Upper lobe of left lung (tissue), 6 donors: Measurements from ENCODE around the gene ADGRD1. TPM values are rescaled to one million over a fixed set of nuclear protein-coding genes. Genes with fewer than 3 reads are reported as not detected.
A peak's percentile ranks its signal among the peaks of the same experiment; 100 is the strongest.

ENCODE experiments used
- ATAC-seq, 2 donors: fragments of 200-7000 bp; cut with Tn5 transposase; one replicate each; pipeline ENCODE4 v1.9.1; 2022; ENCODE audit warnings: mild to moderate bottlenecking in 2 of 2, moderate library complexity in 2 of 2; ENCODE audit not compliant: low FRiP score in 2 of 2
- DNase-seq, 2 donors: peaks; one replicate each; pipeline ENCODE4 v3.0.0-alpha.2; 2019 to 2020
- H3K27ac ChIP-seq, 4 donors: fragments of 200-600 bp; sonication (generic); one replicate each; pipeline ENCODE4 v1.5.1; 2016 to 2019
- H3K27me3 ChIP-seq, 4 donors: fragments of 200-600 bp; sonication (generic); one replicate each; pipeline ENCODE4 v1.5.1; 2017 to 2019
- H3K36me3 ChIP-seq, 4 donors: fragments of 200-600 bp; sonication (generic); one replicate each; pipeline ENCODE4 v1.5.1; 2016 to 2019
- H3K4me1 ChIP-seq, 4 donors: fragments of 200-600 bp; sonication (generic); one replicate each; pipeline ENCODE4 v1.5.1; 2018 to 2019
- H3K4me3 ChIP-seq, 4 donors: fragments of 200-600 bp; sonication (generic); one replicate each; pipeline ENCODE4 v1.5.1; 2017 to 2019; ENCODE audit warnings: mild to moderate bottlenecking in 2 of 4, moderate library complexity in 1 of 4
- H3K9me3 ChIP-seq, 4 donors: fragments of 200-600 bp; sonication (generic); one replicate each; pipeline ENCODE4 v1.5.1; 2018 to 2019
- EP300 ChIP-seq, 4 donors: sonication (generic); formaldehyde crosslinking; IDR thresholded peaks; one replicate each; pipeline ENCODE4 v1.5.1; 2017; ENCODE audit warnings: antibody characterized with exemption in 4 of 4, control low read depth in 2 of 4
- POLR2A ChIP-seq, 4 donors: fragments of 450-650 bp; IDR thresholded peaks; one replicate each; pipeline ENCODE4 v1.5.1; 2016 to 2017; ENCODE audit warnings: antibody characterized with exemption in 4 of 4, mild to moderate bottlenecking in 2 of 4
- POLR2AphosphoS5 ChIP-seq, 2 donors: sonication (generic); formaldehyde crosslinking; IDR thresholded peaks; one replicate each; pipeline ENCODE4 v1.5.1; 2017; ENCODE audit warnings: antibody characterized with exemption in 2 of 2
- WGBS, 2 donors: methylation state at CpG; one replicate each; pipeline ENCODE4 v1.1.5; 2017 to 2018; 5-methylcytosine and 5-hydroxymethylcytosine counted together
- total RNA-seq, 6 donors: library from RNA; depleted of rRNA in 4 of 6; stranded (reverse); fragments of >200 nt in 4 of 6; gene quantifications; one replicate each; pipeline versions ENCODE4 v1.1.0 to v1.2.1, GENCODE V29; 2016 to 2021
- TF ChIP-seq, protein P1 (sequence below), 6 experiments: fragments of 450-650 bp in 4 of 6; fragments of 200-600 bp in 2 of 6; sonication (generic) in 2 of 6; IDR thresholded peaks; one replicate each; pipeline ENCODE4 v1.5.1; 2016 to 2019; ENCODE audit warnings: antibody characterized with exemption in 6 of 6
- donor health status: DM: no; HTN: no; CAD: no; lungs with moderate emphysema.
- donor health status: DM: no; HTN: yes; CAD: no; lungs with severe emphysema.

The ADGRD1 gene
- total RNA-seq, 6 donors from 2014 or later, result 84.2 to 124 (median 94.7) TPM

DNA sequence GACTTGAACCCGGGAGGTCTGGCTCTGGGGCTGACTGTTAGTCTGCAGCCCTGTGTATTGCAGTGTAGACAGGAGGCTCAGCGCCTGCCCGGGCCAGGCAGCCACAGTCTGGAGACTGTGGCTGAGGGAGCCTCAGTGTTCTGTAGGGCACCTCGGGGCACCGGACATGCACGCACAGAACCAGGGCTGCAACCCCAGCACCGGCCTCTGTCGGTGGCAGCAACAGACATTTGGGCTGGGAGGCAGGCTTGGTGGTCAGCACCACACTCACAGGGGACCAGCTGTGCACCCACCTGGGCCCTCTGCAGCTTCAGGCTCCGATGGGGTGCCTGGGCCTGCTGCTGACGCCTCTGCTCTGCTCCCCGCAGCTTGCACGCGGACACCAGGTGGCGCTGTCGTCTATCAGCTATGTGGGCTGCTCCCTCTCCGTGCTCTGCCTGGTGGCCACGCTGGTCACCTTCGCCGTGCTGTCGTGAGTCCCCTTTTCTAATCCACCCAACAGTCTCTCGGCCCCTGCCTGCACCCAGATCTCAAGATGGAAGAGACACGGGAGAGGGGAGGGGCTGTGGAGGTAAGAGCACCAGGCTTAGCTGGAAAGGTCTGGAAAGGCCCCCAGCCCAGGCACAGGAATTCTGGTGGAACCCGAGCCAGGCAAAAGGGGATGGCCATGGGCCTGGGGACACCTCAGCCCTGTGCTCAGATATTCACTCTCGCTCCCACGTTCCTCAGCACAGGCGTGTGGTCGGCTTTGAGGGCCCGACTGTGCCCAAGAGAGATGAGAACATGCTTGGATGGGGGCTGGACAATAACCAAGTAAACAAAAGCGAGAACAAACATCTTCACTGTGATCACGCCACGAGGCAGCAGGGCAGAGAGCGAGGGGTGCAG lies 151.0 kb downstream of the ADGRD1 start:
- 35 to 37% methylated on average over 16 to 29 of the region's 32 CpGs for WGBS, 2 donors
- Histone ChIP-seq H3K27ac (peak overlapping the region in 1 of 4 donors; percentile 3), H3K9me3 (no peaks in the 10 kb centered on the region), H3K27me3 (no peaks in the 10 kb centered on the region), H3K4me1 (peaks cover 7 to 14% (median 10%) of the 10 kb centered on the region in 4 donors), H3K36me3 (peaks cover 0 to 7% (median 5%) of the 10 kb centered on the region in 4 donors), H3K4me3 (no peak overlapping the region)
- peak; percentile 71 to 87 for ATAC-seq
- TF ChIP-seq EP300 (IDR thresholded peaks at IDR 0.05) (no peak), POLR2A (IDR thresholded peaks at IDR 0.05) (no peak), POLR2AphosphoS5 (IDR thresholded peaks at IDR 0.05) (no peak)
- TF ChIP-seq, protein P1, sequence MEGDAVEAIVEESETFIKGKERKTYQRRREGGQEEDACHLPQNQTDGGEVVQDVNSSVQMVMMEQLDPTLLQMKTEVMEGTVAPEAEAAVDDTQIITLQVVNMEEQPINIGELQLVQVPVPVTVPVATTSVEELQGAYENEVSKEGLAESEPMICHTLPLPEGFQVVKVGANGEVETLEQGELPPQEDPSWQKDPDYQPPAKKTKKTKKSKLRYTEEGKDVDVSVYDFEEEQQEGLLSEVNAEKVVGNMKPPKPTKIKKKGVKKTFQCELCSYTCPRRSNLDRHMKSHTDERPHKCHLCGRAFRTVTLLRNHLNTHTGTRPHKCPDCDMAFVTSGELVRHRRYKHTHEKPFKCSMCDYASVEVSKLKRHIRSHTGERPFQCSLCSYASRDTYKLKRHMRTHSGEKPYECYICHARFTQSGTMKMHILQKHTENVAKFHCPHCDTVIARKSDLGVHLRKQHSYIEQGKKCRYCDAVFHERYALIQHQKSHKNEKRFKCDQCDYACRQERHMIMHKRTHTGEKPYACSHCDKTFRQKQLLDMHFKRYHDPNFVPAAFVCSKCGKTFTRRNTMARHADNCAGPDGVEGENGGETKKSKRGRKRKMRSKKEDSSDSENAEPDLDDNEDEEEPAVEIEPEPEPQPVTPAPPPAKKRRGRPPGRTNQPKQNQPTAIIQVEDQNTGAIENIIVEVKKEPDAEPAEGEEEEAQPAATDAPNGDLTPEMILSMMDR (IDR thresholded peaks at IDR 0.05), result peak; percentile 78 to 95 (median 92)
- peak; percentile 75 to 94 for DNase-seq

DNA sequence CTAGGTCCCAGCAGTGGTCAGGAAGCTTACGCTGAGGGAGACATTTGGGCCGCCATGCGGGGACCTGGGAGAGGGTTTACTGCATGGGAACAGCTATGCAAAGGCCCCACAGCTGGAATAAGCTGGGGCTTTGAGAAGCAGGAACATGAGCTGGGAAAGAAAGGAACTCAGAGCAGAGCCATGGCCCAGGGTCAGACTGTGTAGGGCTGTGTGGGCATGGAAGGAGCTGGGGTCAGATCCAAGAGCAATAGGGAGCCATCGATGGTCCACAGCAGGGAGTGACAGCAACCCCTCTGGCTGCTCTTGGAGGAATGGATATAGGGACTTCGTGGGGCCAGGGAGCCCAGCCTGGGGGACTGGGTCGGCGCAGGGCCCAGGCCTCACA lies 151.6 kb downstream of the ADGRD1 start:
- ATAC-seq (no peak), DNase-seq (no peak)
- H3K36me3 ChIP-seq, result peaks cover 0 to 7% (median 5%) of the 10 kb centered on the region in 4 donors
- H3K4me3 ChIP-seq, result no peak overlapping the region
- TF ChIP-seq POLR2A (IDR thresholded peaks at IDR 0.05) (no peak), POLR2AphosphoS5 (IDR thresholded peaks at IDR 0.05) (no peak), EP300 (IDR thresholded peaks at IDR 0.05) (no peak)
- TF ChIP-seq, protein P1 (IDR thresholded peaks at IDR 0.05), result no peak
- peaks cover 7 to 14% (median 10%) of the 10 kb centered on the region in 4 donors for H3K4me1 ChIP-seq
- H3K27me3 ChIP-seq, result no peaks in the 10 kb centered on the region
- 93% methylated on average over 4 to 7 of the region's 7 CpGs for WGBS, 2 donors
- H3K27ac ChIP-seq, result no peak overlapping the region
- no peaks in the 10 kb centered on the region for H3K9me3 ChIP-seq

DNA sequence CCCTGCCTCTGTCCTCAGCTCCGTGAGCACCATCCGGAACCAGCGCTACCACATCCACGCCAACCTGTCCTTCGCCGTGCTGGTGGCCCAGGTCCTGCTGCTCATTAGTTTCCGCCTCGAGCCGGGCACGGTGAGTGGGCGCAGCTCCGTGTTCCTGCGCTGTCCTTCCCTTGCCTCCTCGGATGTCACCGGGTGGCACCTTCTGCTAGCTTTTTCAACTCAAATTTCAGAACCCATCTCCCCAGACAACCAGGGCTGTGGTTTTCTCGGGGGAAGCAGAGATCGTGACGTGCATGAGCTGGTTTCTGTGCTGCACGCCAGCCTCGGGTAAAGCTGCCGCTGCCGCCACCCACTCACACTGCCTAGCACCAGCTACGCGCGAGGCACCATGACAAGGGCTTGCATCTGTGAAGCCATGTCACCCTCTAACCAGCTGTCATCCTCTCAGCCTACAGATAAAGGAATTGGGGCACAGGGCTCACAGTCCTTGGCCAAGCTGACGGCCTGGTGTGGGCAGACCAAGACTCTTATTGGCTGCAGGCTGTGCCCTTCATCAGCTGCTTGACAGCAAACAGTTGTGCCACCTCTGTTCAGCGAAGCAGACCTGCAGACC lies 152.1 kb downstream of the ADGRD1 start:
- no peak overlapping the region for H3K4me3 ChIP-seq
- no peak overlapping the region for H3K27ac ChIP-seq
- peaks cover 7 to 14% (median 10%) of the 10 kb centered on the region in 4 donors for H3K4me1 ChIP-seq
- TF ChIP-seq, protein P1 (IDR thresholded peaks at IDR 0.05), result no peak
- TF ChIP-seq POLR2AphosphoS5 (IDR thresholded peaks at IDR 0.05) (no peak), EP300 (IDR thresholded peaks at IDR 0.05) (no peak), POLR2A (IDR thresholded peaks at IDR 0.05) (no peak)
- 86 to 91% methylated on average over 17 to 27 of the region's 27 CpGs for WGBS, 2 donors
- H3K9me3 ChIP-seq, result no peaks in the 10 kb centered on the region
- peaks cover 0 to 7% (median 5%) of the 10 kb centered on the region in 4 donors for H3K36me3 ChIP-seq
- no peak for ATAC-seq
- no peaks in the 10 kb centered on the region for H3K27me3 ChIP-seq
- peak; percentile 18 to 59 for DNase-seq

DNA sequence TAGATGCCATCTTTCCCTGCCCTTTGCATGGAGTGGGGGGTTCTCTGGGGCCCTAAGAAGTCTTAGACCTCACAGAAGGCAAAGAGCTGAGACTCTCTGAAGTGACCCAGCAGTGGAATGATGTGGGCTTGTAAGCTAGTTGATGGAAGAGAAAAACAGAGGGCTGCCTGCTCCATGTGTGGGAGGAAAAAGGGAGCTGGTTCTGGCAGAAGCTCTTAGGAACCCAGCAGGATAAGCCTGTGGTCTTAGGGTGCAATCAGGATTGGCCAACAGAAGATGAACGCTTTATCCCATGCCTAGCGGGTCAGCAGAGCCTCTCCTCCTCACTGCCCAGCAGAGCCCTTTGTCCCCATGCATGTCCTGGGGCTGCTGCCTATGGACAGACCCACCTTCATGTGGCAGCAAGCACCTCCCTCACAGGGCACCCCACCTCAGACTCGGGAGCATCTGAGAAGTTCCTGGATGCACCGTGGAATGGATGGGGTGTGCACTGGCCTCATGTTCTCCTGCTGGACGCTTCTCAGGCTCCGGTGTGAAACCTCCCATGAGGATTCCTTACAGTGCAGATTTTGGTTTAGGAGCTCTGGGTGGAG lies 152.7 kb downstream of the ADGRD1 start:
- H3K27me3 ChIP-seq, result no peaks in the 10 kb centered on the region
- H3K27ac ChIP-seq, result no peak overlapping the region
- no peaks in the 10 kb centered on the region for H3K9me3 ChIP-seq
- TF ChIP-seq POLR2AphosphoS5 (IDR thresholded peaks at IDR 0.05) (no peak), EP300 (IDR thresholded peaks at IDR 0.05) (no peak), POLR2A (IDR thresholded peaks at IDR 0.05) (no peak)
- TF ChIP-seq, protein P1 (IDR thresholded peaks at IDR 0.05), result no peak
- no peak for ATAC-seq
- 92 to 95% methylated on average over 2 to 6 of the region's 6 CpGs for WGBS, 2 donors
- DNase-seq, result peak in 1 of 2 donors; percentile 6
- peaks cover 7 to 14% (median 10%) of the 10 kb centered on the region in 4 donors for H3K4me1 ChIP-seq
- H3K36me3 ChIP-seq, result peaks cover 0 to 7% (median 5%) of the 10 kb centered on the region in 4 donors
- H3K4me3 ChIP-seq, result no peak overlapping the region
